Measurements from ENCODE around the gene KLK8.
"Not testable (repeated sequence)": the region's sequence is repeated elsewhere in the genome, so short reads cannot be mapped to it uniquely, and the experiment has no call there.

The KLK8 gene

DNA sequence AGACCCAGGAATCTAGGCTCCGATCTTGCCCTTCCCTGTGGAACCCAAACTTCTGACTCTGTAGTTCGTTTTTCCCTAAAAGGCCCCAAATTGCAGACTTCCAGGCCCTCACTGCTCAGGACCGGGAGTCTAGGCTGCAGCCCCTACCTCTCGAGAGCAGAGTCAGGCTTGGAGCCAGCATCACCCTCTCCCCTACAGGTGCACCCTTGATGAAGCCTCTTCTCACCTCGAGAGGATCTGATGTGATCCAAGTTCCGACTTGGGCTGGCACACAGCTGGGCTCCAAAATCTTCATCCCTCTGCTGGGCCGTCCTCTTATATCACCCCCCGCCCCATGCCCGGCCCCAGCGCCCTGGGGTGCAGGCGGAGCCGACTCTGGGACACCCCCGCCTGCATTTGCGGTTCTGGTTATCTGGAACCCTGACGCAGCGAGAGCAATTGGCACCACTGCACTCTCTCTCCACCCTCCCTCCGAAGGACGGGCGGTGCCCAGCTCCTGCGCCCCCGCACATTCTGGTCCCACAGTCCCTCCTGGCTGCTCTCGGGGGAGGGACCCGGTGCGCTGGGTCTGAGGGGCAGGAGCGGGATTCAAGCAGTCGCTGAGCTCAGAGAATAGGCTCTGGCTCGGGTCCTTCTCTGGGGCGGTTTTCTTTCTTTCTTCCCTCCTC is 17.6 kb downstream of the KLK8 start, which contains the start of gene KLK7:
Gene KLK7, minus strand, starts transcription at position 293 of the 668 bp plus-strand sequence. CDS start 1,518 bp downstream, outside the sequence.
- no peak for DNase-seq (ENCODE audit: low spot score)

DNA sequence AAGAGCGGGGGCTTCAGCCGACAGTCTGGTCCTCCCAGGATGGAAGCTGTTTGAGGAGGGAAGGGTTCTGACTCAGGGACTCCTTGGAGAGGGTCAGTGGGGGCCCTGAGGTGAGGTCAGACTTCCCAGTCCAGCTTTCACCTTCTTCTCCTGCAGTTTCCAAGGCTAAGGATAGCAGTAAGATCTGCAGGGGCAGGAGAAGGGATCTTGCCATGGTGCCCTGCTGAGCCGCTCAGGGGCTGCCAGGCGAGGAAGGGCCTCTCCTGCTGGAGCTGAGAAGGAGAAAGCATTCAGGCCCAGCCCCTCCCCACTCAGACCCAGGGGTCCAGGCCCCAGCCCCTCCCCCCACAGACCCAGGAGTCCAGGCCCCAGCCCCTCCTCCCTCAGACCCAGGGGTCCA is 19.2 kb downstream of the KLK8 start:
- DNase-seq (ENCODE audit: low spot score) = no peak

DNA sequence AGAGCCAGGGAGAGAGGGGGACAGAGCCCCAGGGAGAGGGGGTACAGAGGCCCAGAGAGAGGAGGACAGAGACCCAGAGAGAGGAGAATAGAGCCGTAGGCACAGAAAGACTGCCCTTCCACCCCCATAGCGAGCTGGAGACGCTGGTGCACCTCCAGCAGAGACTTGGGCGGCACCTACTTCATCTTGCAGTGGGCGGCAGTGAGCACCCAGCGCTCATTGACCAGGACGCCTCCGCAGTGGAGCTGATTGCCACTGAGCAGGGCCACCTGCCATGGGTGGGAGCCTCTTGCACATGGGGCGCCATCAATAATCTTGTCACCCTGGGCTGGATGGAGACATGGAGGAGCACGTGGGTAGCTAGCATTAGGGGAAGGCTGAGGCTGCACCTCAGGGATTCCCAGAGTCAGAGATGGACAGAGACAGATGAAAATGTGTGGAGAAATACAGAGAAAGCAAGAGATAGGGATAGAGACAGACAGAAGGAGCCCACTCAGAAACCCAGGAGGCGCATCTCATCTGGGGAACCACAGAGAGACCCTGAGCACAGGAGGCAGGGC is 19.7 kb downstream of the KLK8 start:
- DNase-seq (ENCODE audit: low spot score) = no peak

DNA sequence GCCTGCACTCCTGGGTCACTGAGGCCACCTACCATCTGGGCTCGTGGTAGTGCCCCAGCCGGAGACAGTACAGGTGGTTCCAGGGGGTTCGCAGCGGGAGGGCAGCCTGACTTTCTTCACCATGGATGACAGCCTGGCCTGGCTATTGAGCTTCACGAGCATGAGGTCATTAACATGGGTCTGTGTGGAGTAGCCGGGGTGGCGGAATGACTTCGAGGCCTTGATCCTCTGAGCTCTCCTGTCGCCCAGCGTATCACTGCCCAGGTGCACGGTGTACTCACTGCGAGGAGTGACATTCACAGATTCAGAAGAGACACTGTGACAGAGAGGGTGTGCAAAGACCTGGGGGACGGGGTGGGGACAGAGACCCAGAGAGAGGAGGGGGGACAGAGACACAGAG is 21.2 kb downstream of the KLK8 start:
- DNase-seq (ENCODE audit: low spot score) = no peak

DNA sequence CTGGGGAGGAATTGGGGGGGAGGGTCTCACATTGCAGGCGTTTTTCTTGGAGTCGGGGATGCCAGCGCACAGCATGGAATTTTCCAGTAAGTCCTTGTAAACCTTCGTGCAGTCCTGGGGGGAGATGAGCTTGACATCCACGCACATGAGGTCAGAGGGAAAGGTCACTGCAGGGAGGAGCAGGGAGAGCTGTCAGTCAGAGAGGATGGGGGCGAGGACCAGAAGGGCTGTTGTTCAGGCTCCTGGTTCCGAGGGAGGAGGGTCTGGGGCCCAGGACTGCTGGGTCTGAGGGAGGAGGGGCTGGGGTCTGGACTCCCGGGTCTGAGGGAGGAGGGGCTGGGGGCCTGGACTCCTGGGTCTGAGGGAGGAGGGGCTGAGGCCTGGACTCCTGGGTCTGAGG is 21.6 kb downstream of the KLK8 start:
- DNase-seq (ENCODE audit: low spot score) = no peak

DNA sequence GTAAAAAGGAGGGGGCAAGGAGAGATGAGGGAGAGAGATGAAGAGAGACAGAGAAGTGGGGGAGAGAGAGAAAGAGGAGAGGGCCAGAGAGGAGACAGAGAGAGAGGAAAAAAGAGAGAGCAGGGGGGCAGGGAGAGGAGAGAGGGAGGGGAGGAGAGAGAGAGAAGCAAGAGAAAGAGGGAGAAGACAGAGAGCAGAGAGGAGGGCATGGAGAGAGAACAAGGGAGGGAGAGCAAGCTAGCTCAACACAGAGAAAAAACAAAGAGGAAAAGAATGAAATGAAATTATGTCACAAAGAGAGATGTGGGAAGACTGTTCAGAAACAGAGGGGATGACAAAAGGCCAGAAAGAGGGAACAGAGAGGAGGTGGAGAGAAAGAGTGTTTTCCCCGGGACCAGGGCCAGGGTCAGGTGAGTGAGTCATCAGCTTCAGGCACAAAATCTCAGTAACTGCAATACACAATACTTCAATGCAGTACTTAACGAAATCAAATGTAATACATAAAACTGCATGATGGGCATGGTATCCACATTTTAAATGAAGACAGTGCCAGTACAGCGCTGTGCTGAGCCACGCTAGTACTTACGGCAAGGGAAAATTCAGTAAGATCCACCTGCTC is 22.5 kb downstream of the KLK8 start:
- DNase-seq (ENCODE audit: low spot score) = no peak

DNA sequence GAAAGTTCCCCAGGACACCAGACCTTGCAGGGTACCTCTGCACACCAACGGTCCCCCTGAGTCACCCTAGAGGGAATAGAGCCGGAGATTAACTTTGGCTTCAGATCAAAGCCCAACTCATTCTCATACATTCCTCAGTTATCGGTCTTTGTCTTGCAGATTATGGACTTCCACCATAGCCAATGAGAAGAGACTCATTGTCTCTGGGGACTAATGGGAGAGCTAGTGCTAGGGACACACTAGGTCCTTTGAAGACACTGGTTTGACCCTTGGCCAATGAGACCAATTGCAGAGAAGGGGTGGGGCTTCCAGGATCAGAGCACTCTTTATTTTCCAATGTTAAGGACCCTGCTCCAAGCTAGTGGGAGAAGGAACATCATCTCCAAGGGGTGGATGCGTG is 23.8 kb downstream of the KLK8 start:
- DNase-seq (ENCODE audit: low spot score) = no peak

DNA sequence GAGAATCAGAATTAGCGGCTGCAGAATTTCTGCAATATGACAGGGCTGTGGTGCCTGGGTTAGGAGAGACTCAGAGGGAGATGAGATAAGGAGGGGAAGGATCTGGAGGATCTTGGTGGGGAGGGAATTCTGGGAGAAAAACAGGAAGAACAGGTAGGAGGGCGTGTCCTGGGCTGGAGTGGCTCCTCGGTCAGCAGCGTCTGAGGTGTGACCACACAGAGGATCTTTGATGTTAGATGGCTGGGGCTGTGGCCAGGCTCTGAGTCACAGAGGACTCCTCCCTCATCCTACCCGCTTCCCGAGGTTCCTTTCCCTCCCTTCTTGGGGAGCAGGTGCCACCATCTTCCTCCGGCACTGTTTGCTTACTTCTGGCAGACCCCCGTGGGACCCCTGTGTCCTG is 25.6 kb downstream of the KLK8 start:
- no peak for DNase-seq (ENCODE audit: low spot score)

DNA sequence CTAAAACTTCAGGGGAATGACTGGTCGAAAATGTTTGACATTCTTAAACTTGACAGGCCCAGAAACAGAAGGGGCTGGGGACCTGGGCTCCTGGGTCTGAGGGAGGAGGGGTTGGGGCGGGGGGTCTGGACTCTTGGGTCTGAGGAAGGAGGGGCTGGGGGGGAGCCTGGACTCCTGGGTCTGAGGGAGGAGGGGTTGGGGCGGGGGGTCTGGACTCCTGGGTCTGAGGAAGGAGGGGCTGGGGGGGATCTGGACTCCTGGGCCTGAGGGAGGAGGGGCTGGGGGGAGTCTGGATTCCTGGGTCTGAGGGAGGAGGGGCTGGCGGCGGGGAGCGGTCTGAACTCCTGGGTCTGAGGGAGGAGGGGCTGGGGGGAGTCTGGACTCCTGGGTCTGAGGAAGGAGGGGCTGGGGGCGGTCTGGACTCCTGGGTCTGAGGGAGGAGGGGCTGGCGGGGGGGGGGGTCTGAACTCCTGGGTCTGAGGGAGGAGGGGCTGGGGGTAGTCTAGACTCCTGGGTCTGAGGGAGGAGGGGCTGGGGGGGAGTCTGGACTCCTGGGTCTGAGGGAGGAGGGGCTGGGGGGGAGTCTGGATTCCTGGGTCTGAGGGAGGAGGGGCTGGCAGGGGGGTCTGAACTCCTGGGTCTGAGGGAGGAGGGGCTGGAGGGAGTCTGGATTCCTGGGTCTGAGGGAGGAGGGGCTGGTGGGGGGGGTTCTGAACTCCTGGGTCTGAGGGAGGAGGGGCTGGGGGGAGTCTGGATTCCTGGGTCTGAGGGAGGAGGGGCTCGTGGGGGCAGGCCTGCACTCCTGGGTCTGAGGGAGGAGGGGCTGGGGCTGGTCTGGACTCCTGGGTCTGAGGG is 26.5 kb downstream of the KLK8 start:
- no peak for DNase-seq (ENCODE audit: low spot score)

DNA sequence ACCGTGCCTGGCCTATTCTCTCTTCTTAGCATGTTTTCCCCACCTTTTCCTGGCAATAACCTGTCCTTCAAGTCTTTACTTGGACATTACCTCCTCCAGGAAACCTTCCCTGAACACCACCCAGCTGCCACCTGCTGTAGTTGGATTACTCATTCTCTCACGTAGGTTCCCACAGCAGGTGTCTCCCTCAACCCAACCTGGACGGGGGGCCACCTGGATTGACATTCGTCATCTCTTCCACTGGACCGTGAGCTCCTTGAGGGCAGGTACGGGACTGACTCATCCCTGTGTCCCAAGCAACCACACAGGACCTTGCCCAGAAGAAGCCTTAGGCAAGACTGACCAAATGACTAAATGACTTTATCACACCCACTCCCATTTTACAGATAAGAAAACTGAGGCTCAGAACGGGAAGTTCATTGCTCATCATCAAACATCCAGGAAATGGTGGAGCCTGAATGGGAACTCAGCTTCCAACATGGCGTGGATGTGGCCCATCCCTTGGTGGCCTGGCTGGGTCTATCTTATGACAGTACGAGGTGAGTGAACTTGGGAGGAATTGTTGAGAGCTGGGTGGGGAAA is 28.5 kb downstream of the KLK8 start:
- DNase-seq (ENCODE audit: low spot score) = no peak

DNA sequence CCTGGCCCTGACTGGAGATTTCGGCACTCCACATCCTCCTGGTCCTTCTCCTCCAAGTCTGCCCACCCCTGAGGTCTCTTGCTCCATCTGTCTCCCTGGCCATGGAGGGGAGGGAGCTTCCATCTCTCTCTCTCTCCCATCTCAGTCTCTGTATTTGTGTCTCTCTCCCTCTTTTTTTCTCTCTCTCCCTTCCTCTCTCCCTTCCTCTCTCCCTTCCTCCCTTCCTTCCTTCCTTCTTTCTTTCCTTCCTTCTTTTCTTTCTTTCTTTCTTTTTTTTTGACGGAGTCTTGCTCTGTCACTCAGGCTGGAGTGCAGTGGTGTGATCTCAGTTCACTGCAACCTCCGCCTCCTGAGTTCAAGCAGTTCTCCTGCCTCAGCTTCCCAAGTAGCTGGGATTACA is 31.6 kb downstream of the KLK8 start:
- DNase-seq (ENCODE audit: low spot score) = not testable (repeated sequence)

DNA sequence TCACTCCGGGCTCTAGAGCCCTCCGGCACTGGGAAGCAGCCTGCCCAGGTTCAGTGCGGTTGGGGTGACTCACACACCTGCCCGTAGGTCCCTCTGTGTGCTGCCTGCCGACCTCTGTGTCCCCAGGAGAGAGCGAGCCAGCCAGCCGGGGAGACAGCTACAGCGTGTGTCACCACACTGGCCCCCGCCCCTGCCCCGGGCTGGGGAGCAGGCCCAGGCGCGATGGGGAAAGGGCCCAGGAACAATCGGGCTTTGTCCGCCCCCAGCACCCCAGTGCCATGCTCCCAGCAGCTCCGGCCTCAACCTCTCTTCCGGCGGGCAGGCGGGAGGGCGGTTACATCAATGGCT is 32.0 kb downstream of the KLK8 start, which contains the start of gene KLK6:
Gene KLK6, minus strand, starts transcription at position 179 of the 348 bp plus-strand sequence. CDS start 1,487 bp downstream, outside the sequence.
- no peak for DNase-seq (ENCODE audit: low spot score)

DNA sequence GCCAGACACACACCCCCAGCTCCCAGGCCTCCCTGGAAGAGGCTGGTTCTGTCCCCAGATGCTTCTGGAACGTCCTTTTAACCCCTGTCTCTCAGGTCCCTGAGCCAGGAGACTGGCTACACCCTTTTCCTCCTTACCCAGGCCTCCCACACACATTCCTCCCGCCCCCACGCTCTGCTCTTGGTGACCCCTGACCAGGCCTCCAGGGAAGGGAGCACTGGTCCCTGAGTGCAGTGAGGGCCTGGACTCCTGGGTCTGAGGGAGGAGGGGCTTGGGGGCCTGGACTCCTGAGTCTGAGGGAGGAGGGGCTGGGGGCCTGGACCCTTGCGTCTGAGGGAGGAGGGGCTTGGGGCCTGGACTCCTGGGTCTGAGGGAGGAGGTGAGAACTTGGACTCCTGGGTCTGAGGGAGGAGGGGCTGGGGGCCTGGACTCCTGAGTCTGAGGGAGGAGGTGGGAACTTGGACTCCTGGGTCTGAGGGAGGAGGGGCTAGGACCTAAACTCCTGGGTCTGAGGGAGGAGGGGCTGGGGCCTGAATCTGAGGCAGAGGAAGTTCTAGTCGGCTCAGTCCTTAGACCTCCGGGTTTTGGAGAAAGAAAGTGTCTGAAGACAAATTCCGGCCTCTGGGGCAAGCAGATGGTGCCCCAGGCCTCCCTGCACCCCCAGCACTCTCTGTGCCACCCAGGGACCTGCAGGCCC is 32.5 kb downstream of the KLK8 start:
- no peak for DNase-seq (ENCODE audit: low spot score)

DNA sequence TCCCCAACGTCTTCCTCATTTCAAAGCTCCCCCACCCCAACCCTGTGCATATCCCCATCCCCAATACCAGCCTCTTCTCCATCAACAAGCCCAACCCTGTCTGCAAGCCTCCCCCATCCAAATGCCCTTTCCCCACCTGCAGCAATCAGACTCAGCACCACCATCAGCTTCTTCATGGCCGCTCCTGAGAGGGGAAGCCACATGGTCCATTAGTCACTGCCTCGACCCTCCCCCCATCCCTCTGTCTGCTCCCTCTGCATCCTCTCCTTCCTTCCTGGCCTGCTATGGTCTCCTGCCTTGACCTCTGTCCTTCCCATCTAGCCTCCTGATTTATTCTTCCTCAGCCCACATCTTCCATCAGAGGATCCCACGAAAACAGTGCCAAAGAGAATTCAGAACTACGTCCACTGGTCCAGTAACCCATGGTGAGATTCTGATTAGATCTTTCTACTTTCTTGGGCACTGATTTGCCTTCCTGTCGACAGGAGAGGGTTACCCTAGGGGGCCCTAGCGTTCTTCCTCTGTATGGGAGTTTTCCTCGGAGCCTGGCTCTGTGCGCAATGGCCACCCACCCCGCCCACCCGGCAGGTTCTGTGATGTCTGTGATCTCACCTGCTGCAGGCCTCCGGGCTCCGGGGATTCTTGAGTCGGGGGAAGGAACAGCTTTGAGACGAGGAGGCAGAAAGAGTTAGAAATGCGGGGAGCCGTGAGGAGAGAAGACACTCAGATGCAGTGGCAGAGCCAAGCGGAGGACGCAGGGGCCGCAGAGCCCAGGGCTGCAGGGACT is 33.3 kb downstream of the KLK8 start:
- DNase-seq (ENCODE audit: low spot score) = no peak

DNA sequence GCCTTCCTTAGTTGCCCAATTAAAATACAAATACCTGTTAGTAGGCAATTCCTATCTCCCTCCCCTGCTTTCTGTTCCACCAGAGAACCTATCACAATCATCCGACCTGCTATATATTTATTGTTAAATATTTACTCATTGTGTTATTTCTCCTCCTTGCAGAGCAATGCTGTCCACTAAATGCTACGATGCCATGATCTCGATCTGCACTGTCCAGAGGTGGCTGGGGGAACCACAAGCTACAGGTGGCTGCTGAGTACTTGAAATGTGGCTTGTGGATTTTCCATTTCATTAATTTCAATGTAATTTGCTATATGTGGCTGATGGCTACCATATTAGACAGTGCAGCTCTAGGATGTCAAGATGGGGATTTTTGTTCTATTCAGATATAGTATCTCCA is 37.1 kb downstream of the KLK8 start:
- no peak for DNase-seq (ENCODE audit: low spot score)

DNA sequence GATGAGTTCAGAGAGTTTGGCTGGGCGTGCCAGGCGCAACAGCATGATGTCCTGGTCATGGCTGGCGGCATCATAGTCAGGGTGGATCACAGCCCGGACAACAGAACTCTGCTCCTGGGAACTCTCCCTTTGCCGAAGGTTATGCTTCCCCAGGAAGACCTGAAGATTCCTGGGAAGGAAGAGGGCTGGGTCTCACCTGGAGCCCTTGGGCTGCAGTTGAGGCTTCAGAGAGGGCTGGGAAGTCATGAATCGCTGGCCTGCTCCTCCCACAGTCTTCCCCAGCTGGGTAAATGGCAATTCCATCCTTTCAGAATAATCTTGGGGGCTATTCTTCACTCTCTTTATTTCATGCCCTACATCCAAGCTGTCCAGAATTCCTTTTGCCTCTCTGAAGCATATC is 38.0 kb downstream of the KLK8 start:
- no peak for DNase-seq (ENCODE audit: low spot score)

DNA sequence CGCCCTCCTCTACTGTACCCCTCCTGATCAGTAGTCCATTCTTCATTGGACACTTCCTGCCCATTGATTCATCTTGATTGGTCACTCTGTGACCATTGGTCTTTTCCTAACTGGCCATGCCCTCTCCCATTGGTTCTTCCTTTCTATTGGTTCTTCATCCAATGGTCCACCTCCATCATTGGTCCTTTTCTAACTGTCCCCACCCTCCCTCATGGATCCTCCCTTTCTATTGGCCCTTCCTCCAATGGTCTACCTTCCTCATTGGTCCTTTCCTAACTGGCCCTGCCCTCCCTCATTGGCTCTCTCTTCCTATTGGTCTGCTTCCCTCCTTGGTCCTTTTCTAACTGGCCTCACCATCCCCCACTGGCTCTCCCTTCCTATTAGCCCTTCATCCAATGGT is 39.2 kb downstream of the KLK8 start:
- DNase-seq (ENCODE audit: low spot score) = no peak

DNA sequence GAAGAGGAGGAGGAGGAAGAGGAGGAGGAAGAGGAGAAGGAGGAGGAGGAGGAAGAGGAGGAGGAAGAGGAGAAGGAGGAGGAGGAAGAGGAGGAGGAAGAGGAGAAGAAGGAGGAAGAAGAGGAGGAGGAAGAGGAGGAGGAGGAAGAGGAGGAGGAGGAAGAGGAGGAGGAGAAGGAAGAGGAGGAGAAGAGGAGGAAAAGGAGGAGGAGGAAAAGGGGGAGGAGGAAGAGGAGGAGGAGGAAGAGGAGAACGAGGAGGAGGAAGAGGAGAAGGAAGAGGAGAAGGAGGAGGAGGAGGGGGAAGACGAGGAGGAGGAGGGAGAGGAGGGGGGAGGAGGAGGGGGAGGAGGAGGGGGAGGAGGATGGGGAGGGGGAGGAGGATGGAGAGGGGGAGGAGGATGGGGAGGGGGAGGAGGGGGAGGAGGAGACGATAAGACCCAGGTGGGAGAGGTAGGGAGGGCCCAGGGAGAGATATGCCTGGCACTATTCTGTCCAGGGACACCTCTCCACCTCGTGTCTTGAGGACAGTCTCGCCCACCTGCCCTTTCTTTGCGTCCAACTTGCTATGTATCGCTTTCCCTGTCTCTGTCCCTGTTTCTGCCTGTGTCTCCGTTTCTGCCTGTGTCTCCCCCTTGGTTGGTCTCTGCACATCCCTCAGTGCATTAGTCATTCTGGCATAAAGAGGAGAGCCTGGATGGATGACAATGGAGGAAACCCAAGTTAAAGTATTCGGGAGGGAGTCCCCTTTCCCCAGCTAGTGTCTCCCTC is 41.5 kb downstream of the KLK8 start:
- no peak for DNase-seq (ENCODE audit: low spot score)

DNA sequence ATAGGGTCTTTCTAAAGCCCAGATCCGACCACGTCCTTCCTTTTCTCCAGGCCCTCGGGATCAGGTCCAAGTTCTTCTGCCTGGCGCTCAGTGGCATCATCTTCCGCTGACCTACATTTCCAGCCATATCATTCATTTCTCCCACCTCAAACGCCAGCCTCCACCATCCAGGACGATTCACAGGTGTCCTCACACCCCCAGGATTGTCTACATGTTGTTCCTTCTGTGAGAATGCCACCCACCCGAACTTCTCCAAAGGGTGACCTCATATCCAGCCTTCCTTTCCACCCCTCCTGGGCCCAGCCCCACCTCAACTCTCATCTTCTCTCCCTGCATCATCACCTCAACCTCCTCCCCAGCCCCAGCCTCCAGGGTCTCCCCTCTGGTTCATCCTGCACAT is 43.8 kb downstream of the KLK8 start:
- no peak for DNase-seq (ENCODE audit: low spot score)

DNA sequence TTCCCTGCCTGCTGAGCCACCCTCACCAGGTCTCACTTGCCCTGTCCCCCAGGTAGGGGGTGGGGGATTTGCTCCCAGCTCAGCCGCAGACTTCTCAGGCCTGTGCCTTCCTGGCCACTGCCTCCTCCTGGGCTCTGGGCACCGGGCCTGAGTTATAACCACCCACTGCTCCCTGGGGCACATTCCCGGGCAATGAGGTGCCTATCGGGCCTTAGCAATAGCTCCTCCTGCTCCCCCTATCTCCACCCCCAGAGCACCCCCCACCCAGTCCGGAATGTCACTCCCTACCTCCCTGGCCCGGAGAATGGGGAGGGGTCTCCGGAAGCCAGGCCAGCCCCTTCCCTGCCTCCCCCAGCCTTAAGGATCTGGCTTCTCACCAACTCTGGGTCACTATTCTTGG is 48.5 kb downstream of the KLK8 start, which contains the start of gene KLK5:
Gene KLK5, minus strand, starts transcription at position 129 of the 400 bp plus-strand sequence. CDS start 381 bp downstream, outside the sequence.
- no peak for DNase-seq (ENCODE audit: low spot score)
